Fibroblast of pulmonary artery (primary cell): Measurements from ENCODE around the gene WDCP.
"Not testable (repeated sequence)": the region's sequence is repeated elsewhere in the genome, so short reads cannot be mapped to it uniquely, and the experiment has no call there.

Source experiments
- DNase-seq: peaks from one replicate; pipeline ENCODE4 v3.0.0-alpha.2; 2010; ENCODE audit warnings: low read depth
- H3K4me3 ChIP-seq: replicated peaks from 2 replicates; pipeline ENCODE4 v1.5.1; 2011; ENCODE audit warnings: low read depth, mild to moderate bottlenecking, control low read depth, low read length, moderate library complexity
- CTCF ChIP-seq: IDR thresholded peaks from 2 replicates; pipeline ENCODE4 v1.5.1; 2011; ENCODE audit warnings: mild to moderate bottlenecking, control low read depth, low read length, inconsistent platforms; ENCODE audit errors: missing control alignments

WDCP gene

GRCh38 chr2:24046930-24047702 lies at the start of gene WDCP:
WDCP (minus strand) TSS chr2:24047391; CDS start chr2:24039494, 7,897 bp downstream.
- peak; percentile 99 for DNase-seq
- H3K4me3 ChIP-seq = peak within 1 kb of the TSS; percentile 93
- no peak for TF ChIP-seq CTCF

- H3K4me3 ChIP-seq, DNase-seq: not testable (repeated sequence)
Measured at GRCh38 chr2:24095171-24095677, 48.0 kb upstream of the WDCP start.

GRCh38 chr2:24093270-24093669 lies 46.1 kb upstream of the WDCP start:
- not testable (repeated sequence) for H3K4me3 ChIP-seq, DNase-seq

- no peak for DNase-seq
- H3K4me3 ChIP-seq = no peak overlapping the region
- no peak for TF ChIP-seq CTCF
Measured at GRCh38 chr2:24088821-24089359, 41.7 kb upstream of the WDCP start.

GRCh38 chr2:24087032-24087431 lies 39.8 kb upstream of the WDCP start:
- DNase-seq = no peak
- H3K4me3 ChIP-seq = no peak overlapping the region
- TF ChIP-seq CTCF = no peak

- no peak for TF ChIP-seq CTCF
- DNase-seq = no peak
- no peak overlapping the region for H3K4me3 ChIP-seq
Measured at GRCh38 chr2:24086241-24086640, 39.0 kb upstream of the WDCP start.

GRCh38 chr2:24085200-24085489 lies 38.0 kb upstream of the WDCP start:
- TF ChIP-seq CTCF = no peak
- H3K4me3 ChIP-seq = peak overlapping the region; percentile 73

GRCh38 chr2:24084386-24085199 lies 37.4 kb upstream of the WDCP start, which contains the start of gene TP53I3:
TP53I3 (minus strand) TSS chr2:24084834; CDS start chr2:24084326, 508 bp downstream.
- peak; percentile 33 for TF ChIP-seq CTCF
- DNase-seq = peak; percentile 92
- peak within 1 kb of the TSS; percentile 73 for H3K4me3 ChIP-seq

More at GRCh38 chr2:24085200-24085489, 38.0 kb upstream of the WDCP start:
- no peak for DNase-seq
